ENCODE results near the gene MEF2D.

MEF2D gene

DNA sequence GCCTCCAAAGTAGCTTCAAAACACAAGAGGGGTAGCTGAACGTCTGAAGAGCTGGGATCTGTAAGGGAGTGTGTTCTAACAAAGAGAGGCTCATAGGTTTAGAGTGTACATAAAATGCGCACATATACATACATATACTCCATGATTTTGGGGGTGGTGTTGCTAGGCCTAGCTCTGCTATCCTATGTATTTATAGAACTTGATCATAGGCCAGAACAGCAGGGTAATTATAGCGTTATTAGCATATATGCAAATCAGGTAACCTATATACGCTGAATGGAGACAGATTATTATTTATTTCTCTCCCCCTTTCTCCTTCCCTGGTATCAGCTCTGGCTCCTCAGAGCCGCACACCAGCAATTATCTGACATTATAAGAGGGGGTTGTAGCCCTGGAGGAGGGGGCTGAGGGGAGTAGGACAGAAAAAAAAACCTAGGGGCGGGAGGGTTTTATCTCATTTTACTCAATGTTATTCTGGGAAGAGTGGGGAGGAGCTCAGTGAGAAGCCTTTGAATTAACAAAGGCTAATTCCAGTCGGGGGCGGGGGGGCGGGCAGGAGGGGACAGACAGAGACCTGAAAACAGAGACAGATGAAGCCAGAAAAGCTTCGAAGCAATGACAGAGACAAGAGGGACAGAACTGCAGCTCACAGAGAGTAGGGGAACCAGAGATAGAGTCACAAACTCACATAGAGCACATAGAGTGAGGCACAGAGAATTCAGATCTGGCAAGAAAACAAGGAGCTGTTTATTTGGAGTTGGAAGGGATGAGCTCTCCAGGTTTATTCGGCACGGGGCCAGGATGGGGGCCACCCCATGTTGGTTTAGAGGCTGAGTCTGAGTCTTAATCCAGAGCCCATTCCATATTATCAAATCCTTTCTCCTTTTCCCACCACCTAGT is 68.6 kb downstream of the MEF2D start:
- ATAC-seq = no peak
- Mint-ChIP-seq H3K4me1 (peaks cover 53% of the 10 kb centered on the region), H3K4me3 (no peak overlapping the region), H3K36me3 (no peaks in the 10 kb centered on the region), H3K27ac (no peak overlapping the region), H3K9me3 (no peaks in the 10 kb centered on the region)
- DNase-seq (ENCODE audit: low spot score in 2 of 2) = no peak

DNA sequence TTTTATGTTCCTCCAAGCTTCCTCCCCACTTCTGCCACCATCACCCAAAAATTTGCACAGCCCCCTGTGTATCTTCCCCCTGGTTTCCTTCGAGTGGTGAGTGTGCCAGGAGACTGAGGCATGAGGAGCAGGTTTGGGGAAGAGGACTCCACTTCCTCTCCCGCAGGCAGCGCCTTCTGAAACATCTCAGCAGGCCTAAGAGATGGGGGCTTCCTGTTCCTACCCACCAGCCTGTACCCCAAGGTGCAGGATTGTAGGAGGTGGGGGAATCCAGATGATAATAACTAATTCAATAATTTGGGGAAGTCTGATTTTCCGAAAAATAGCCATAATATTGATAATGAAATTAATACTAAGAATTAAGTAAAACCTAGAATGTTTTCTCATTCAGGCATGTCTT is 69.2 kb downstream of the MEF2D start:
- Mint-ChIP-seq H3K9me3 (no peaks in the 10 kb centered on the region), H3K36me3 (no peaks in the 10 kb centered on the region), H3K27ac (no peak overlapping the region), H3K4me1 (peaks cover 48% of the 10 kb centered on the region), H3K4me3 (no peak overlapping the region)
- DNase-seq (ENCODE audit: low spot score in 2 of 2) = no peak
- ATAC-seq = no peak

DNA sequence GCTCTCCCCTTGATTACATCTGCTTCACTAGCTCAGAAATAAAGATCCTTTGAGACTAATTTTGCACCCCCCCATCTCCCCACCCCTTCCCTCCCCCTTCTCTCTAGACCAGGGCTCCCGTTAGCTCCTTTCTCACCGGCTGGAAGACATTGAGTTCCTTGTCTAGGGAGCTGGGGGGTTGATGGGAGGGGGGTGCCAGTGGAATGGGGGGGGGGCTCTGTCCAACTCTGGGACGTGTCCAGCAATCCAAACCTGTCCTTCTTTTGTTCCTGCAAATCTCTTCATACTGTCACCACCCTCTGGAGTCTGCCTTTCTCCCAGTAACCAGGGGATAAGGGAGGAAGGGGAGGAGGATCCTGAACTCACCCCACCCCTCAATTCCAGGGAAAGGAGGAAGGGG is 69.7 kb downstream of the MEF2D start:
- H3K36me3 Mint-ChIP-seq = no peaks in the 10 kb centered on the region
- no peak for ATAC-seq

DNA sequence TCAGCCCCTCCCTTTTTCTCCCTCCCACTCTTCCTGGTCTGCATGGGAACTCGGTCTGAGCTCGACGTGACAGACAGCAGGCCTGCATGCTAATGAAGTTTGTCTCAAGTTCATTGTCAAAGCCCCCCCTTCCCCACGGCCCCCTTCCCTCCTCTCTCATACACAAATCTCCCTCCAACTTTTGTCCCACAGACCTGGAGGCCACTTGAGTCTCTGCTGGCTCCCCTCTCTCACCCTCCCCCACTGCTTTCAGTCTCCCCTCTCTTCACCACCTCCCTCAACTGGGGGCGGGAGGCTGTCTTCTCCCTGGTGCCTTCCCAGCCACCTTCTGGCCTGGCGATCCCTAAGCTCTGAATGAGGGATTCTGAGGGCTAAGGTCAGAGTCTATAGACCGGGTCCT is 70.3 kb downstream of the MEF2D start:
- Mint-ChIP-seq H3K4me3 (no peak overlapping the region), H3K27ac (no peak overlapping the region), H3K9me3 (no peaks in the 10 kb centered on the region), H3K4me1 (peaks cover 39% of the 10 kb centered on the region), H3K36me3 (no peaks in the 10 kb centered on the region)
- no peak for ATAC-seq
- DNase-seq (ENCODE audit: low spot score in 2 of 2) = no peak

More for the DNA sequence above, 69.7 kb downstream of the MEF2D start:
- Mint-ChIP-seq H3K4me3 (no peak overlapping the region), H3K27ac (no peak overlapping the region), H3K9me3 (no peaks in the 10 kb centered on the region), H3K4me1 (peaks cover 44% of the 10 kb centered on the region)
- no peak for DNase-seq (ENCODE audit: low spot score in 2 of 2)

DNA sequence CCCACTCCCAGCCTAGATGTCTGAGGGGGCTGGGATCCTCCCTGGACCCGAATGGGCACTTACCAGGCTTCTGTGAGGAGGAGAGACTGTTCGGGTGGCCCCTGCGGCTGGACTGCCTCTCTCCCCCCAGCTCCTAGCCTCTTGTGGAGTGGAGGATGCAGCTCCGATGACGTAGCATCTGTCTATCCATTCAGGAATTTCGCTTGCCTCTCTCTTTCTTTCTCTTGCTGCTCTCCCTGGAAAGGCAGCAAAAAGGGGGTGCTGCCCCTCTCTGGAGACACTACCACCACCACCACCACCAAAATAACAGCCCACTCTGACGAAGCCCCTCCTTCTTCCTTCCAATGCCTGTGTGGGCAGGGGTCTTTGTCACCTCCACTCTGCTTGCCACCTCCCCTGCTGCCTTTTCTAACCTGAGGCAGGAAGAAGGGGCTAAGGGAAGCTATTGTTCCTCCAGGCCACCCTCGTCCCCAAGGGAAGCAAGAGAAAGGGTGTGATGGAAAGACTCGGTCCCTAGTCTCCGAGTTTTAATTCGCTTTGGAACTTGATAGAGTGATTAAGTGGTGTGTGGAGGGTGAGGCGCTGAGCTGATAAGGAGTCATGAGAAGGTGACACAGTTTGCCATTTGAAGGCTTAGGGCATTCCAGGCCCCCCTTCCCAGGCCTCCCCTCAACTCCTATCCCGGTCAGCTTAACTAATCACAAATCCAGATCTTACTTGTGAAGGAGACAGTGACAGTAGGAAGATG is 71.1 kb downstream of the MEF2D start:
- H3K36me3 Mint-ChIP-seq = no peaks in the 10 kb centered on the region
- ATAC-seq (no peak), DNase-seq (ENCODE audit: low spot score in 2 of 2) (no peak)
- H3K27ac Mint-ChIP-seq = no peak overlapping the region
- H3K4me3 Mint-ChIP-seq = no peak overlapping the region
- no peaks in the 10 kb centered on the region for H3K9me3 Mint-ChIP-seq
- H3K4me1 Mint-ChIP-seq = peaks cover 34% of the 10 kb centered on the region

DNA sequence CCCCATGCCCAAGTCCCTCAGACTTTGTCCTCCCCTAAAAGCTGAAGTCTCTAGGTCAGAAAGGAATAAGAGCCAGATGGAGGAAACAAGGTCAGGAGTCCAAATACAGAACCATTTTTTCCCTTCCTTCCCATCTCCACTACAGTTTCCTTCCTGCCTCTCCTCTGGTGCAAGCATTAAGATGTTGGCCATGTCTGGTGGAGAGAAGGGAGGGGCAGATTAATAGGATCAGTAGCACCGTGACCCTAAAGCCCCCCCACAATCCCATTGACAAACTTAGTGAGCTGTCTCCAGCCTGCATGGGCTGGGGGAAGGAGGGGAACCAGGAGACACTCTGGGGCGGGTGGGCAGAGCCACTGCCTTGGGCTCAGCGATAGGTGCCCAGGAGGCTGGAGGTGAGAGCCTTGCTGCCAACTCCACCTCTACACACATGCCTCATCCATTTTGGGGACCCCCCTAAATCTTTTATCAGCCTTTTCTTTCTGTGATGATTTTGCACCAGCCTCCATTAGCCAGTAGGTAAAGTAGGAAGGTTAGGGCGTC is 71.8 kb downstream of the MEF2D start:
- H3K4me1 Mint-ChIP-seq = peaks cover 27% of the 10 kb centered on the region
- no peaks in the 10 kb centered on the region for H3K36me3 Mint-ChIP-seq
- DNase-seq (ENCODE audit: low spot score in 2 of 2) (no peak), ATAC-seq (peak; percentile 42)
- no peak overlapping the region for H3K4me3 Mint-ChIP-seq
- H3K9me3 Mint-ChIP-seq = no peaks in the 10 kb centered on the region
- no peak overlapping the region for H3K27ac Mint-ChIP-seq

DNA sequence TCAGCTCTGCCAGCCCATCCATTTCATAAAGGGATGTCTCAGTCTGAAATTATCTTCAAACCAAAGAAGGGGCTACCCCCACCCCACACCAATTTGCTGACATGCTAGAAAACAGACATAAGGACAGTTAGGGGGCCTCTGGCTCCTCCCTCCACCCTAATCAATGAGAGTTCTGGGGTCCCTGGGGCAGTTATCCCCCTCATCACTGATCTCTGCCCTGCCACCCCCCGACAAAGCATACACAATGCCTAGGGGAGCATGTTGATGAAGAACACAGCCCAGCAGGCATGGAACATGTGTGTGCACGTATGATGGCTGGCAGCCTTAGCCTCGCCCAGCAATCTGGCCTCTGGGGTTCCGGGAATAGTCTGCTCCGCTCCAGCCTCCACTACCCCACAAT is 72.6 kb downstream of the MEF2D start:
- H3K4me3 Mint-ChIP-seq = no peak overlapping the region
- DNase-seq (ENCODE audit: low spot score in 2 of 2) = no peak
- H3K27ac Mint-ChIP-seq = no peak overlapping the region
- no peaks in the 10 kb centered on the region for H3K36me3 Mint-ChIP-seq
- H3K4me1 Mint-ChIP-seq = peaks cover 19% of the 10 kb centered on the region
- H3K9me3 Mint-ChIP-seq = no peaks in the 10 kb centered on the region
- no peak for ATAC-seq

DNA sequence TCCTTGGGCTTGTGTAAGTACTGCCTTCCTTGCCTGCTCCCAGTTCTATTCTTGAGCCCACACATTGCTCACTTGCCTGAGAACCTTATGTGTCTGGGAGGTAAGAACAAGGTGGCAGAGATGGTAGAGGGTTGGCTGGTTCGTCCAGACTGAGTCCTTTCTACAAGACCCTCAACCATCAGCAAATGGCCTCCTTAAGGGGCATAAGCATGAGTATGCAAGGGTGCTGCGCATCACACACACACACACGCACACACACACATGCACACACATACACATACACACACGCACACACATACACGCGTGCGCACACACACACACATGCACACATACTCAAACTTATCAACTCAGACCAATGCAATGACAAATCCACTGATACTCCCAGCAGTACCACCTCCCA is 74.6 kb downstream of the MEF2D start:
- ATAC-seq = no peak
- DNase-seq (ENCODE audit: low spot score in 2 of 2) = no peak
- Mint-ChIP-seq H3K27ac (no peak overlapping the region), H3K9me3 (no peaks in the 10 kb centered on the region), H3K4me1 (peaks cover 21% of the 10 kb centered on the region), H3K36me3 (no peaks in the 10 kb centered on the region), H3K4me3 (no peak overlapping the region)

DNA sequence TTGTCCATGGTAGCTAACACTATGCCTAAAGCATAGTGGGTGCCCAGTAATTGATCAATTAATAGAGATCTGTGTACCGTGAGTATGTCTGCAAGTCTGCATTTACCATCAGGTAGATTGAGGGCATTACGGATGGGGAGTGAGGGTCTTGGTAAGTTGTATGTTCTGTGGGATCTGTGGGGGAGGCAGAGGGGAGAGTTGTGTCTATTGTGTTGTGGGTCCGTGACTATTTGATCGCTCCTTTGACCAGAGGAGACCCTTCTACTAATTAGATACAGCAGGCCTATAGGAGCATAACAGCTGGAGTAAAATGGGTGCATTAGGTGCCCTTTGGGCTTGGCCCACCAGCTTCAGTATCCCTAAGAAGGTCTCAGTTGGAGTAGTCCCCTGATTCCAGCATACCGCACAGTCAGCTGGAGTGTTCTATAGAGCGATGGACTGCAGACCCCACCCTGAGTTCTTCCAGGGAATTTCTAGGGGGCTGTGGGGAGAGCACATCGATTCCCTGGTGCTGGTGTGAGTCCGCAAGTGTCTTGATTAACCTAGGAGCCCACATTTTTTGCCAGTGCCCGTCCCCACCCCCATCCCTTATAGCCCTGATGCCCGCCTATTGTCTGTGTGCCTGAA is 75.7 kb downstream of the MEF2D start:
- no peak overlapping the region for H3K4me3 Mint-ChIP-seq
- ATAC-seq = no peak

DNA sequence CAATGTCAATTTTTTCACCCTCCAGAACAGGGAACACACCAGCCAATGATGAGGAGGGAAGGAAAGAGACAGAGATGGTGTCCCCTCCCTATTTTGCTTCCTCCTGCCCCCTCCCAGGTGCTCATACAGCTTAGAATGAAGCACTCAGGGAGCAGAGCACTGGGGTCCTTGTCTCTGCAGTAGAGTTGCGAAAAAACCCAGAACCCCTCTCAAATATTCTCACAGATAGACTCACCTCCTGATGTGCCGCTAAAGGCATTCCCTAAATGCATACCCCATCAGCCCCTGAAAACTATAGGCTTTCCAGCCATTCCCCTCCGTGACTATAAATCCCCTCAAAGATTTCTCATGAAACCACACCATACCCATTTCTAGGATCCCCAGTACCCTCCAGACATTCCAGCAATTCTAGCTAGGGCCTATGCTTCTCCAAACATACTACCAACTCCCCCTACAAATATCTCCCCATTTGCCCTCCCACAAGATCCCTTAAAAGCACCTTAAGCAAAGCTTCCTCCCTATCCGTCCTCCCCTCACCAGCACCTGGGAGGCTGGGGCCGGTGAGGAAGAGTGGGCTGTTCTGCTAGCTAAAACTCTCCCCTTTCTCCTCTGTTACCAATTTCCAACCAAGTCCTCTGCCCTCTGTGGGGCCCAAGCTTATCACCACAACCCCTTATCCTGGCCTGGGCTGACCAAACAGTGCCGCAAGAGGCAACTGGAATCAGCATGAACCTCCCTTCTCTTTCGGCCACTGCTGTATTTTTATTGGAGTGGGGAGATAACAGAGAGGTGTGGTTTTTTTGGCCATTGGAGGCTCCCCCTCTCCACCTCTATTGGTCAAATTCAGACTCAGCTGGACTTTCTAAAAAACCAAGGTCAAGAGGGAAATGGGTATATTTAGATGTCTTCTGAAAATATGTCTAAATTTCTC is 76.9 kb downstream of the MEF2D start:
- no peak overlapping the region for H3K4me3 Mint-ChIP-seq
- DNase-seq (ENCODE audit: low spot score in 2 of 2) = no peak
- peaks cover 26% of the 10 kb centered on the region for H3K4me1 Mint-ChIP-seq
- no peak for ATAC-seq
- H3K27ac Mint-ChIP-seq = no peak overlapping the region
- no peaks in the 10 kb centered on the region for H3K36me3 Mint-ChIP-seq
- no peaks in the 10 kb centered on the region for H3K9me3 Mint-ChIP-seq

More for the DNA sequence above, 75.7 kb downstream of the MEF2D start:
- no peaks in the 10 kb centered on the region for H3K36me3 Mint-ChIP-seq
- H3K9me3 Mint-ChIP-seq = no peaks in the 10 kb centered on the region
- H3K27ac Mint-ChIP-seq = no peak overlapping the region
- DNase-seq (ENCODE audit: low spot score in 2 of 2) = no peak
- peaks cover 24% of the 10 kb centered on the region for H3K4me1 Mint-ChIP-seq

DNA sequence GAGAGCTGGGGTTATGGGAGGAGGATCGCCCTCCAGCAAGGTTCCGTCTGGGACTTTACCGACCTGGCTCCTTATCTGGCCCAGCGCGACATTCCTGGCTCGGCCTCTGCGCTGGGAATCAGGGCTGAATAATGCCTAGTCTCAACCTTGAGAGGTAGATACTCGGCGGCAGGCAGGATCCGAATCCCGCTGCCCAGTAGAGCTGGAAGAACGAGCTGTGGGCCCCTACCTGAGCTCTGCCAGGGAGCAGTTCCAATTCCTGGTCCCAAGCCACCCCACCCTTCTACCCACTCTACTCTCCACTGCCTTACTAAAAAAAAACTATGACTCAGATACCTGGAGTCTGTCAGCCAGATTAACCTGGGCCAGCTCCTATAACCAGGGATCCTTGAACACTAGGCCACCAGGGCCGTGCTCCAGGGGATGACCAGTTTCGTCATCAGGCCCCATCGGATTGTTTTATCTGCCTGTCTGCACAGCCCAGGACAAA is 77.9 kb downstream of the MEF2D start:
- H3K4me3 Mint-ChIP-seq = no peak overlapping the region
- no peaks in the 10 kb centered on the region for H3K36me3 Mint-ChIP-seq
- no peak overlapping the region for H3K27ac Mint-ChIP-seq
- no peak for DNase-seq (ENCODE audit: low spot score in 2 of 2)
- H3K9me3 Mint-ChIP-seq = no peaks in the 10 kb centered on the region
- no peak for ATAC-seq
- peaks cover 30% of the 10 kb centered on the region for H3K4me1 Mint-ChIP-seq

DNA sequence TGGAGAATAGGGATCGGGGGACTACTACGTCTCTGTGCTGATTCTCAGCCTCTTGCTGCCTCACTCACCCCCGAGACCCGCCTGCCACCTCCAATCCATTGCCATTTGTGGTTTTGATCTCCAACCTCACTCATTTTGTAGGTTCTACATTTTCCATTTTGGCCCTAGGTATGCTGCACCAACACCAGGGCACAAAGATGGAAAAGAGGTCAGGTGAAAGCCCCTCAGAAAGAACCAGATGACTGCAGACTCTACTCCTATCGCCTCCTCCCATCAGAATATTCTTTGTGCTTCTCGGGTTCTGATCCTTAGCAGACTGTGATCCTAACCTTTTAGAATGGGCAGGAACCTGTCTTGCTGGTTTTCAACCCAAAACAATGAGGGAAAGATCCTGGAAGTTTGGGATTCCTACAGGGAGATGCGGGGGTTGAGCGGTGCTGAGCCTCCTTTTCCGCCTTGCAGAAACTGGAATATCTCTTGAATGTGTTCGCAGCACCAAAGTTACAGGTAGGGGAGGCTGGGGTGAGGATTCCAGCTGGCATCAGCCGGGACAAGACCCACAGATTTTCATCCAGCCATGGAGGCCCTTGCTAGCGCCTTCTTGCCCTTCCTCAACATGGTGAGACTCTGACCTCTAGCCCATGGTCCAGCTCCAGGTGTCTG is 78.5 kb downstream of the MEF2D start:
- H3K4me3 Mint-ChIP-seq = peak overlapping the region; percentile 92
- H3K36me3 Mint-ChIP-seq = no peaks in the 10 kb centered on the region
- H3K27ac Mint-ChIP-seq = peak overlapping the region; percentile 23
- H3K9me3 Mint-ChIP-seq = no peaks in the 10 kb centered on the region
- no peak for ATAC-seq
- DNase-seq (ENCODE audit: low spot score in 2 of 2) = no peak
- peaks cover 33% of the 10 kb centered on the region for H3K4me1 Mint-ChIP-seq

DNA sequence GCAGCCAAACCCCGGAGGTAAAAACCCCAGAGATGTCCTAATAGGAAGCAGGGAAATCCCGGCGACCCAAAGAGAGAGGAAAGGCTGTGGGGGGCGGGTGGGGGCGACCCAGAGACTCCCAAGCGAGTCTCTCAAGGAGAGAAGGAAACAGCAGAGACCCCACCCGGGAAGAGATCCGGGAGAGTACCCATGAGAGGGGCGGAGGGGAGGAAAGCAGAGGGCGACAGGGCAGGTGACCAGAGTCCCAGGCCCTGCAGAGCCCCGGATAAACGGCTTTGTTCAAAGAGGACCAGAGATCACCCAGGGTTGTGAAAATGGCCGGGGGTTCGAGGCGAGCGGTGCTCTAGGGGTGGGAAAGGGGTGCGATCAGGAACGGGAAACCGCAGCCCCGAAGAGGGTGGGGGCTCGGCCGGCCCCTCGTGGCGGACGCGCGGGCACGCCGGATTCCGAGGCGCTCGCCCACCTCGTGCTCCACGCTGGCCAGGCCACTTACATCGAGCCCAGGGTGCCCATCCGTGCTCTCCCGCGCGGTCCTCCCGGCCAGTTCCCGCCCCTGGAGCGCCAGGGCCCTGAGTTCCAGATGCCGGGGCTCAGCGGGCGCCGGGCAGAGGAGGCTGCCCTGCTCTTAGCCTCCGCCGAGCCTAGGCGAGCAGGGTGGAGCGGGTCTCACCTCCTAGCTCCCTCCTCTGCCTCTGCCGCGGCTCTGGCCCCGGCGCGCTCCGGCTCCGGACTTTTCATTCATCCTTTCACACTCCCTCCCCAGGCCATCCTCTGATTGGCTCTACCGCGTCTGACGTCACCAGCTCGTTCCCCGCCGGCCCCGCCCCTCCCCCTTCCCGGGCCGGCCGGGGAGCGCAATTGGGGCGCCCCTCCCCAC is 79.3 kb downstream of the MEF2D start:
- H3K4me3 Mint-ChIP-seq = peak overlapping the region; percentile 92
- peak; percentile 91 for ATAC-seq
- H3K9me3 Mint-ChIP-seq = no peaks in the 10 kb centered on the region
- no peaks in the 10 kb centered on the region for H3K36me3 Mint-ChIP-seq
- H3K27ac Mint-ChIP-seq = peak overlapping the region; percentile 84
- peaks cover 33% of the 10 kb centered on the region for H3K4me1 Mint-ChIP-seq
- peak; percentile 58 to 86 for DNase-seq (ENCODE audit: low spot score in 2 of 2)
